NCI-H2227 (cell line): Measurements from ENCODE around the gene GATB.

Experiments
- DNase-seq: peaks from one replicate; lab custom pipeline; 2025; ENCODE audit not compliant: unreplicated experiment; lab: John Stamatoyannopoulos, UW

GATB gene

DNA sequence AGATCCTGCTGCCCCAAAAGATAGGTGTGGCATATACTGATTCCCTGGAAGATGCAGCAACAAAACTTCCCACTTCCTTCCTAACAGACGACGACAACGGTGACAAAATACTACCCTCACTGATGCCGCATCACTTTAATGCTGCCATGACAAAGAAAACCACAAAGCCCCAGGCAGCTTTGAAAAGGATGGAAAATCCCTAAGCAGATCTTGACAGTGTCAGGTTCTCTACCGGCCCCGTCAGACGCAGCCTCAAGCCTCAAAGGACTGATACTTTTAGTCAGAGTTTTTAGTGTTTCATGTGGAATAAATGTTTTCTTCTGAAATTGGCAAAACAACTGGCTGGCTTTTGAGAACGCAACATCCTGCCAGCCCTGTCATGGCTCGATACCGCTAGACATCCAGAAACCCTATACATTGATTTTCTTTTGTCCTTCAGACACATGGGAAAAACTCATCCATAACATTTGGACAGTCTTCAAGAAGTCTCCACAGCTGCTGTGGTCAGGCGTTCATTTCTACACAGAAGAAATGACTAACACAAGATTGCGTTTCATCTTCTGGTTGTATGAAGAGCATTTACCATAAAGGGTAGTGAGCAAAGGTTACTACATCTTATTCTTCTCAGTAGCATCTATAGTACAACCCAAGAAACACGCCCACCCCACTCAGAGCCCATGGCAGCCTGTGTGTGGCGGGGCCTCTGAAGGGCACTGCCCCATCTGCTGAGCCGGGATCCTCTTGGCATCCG, 60.1 kb downstream of the GATB start:
- DNase-seq = no peak

DNA sequence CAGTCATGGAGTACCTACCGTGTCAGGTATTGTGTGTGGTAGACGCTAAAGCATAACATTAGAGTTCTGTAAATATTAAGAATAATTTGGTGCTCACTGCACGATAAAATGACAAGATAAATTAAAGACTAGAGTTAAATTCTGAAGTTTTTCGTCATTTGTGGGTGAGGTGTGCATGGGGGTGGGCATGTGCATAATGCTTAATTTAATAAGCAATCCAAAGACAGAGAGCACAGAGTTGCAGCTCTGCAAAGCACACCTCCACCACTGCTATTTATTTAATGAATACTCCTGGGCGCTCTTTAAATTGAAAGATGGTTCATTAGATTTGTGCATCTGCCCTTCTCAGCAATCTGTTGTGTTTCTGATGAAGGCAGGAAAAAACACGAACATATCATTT, 62.6 kb downstream of the GATB start:
- no peak for DNase-seq

DNA sequence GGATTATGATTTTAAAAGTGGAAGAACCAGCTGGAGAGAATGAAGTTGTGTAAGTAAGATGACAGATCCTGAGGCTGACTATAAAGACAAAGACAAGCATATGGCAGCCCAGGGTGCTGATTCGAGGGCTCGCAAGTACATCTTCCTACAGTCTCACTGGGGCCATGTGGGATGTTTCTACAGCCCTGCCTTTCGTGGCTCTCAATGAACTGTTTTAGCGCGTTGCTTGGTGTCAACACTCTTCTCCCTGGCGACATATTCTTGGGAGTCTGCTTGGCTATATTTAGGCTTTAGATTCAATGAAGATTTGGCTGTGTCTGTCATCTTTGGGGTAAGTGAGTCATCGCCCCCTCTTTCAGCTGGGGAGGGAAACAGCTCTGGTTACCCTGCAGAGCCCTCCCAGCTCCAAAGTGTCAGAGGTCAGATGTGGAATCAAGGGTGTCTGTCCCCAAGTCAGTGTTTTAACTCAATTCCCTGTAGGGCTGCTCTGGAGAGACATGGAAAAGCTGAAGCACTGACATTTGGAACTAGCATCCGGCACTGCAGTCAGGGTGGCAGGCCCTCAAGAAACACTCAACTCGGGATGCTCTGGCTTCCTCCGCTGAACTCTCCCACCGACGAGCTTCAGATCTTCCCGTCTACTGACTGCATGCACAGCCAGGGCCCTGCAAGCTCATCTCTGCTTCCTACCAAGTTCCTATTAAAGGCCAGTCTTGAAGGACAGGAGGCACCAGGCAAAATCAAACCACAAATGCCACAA, 65.7 kb downstream of the GATB start:
- DNase-seq = no peak

DNA sequence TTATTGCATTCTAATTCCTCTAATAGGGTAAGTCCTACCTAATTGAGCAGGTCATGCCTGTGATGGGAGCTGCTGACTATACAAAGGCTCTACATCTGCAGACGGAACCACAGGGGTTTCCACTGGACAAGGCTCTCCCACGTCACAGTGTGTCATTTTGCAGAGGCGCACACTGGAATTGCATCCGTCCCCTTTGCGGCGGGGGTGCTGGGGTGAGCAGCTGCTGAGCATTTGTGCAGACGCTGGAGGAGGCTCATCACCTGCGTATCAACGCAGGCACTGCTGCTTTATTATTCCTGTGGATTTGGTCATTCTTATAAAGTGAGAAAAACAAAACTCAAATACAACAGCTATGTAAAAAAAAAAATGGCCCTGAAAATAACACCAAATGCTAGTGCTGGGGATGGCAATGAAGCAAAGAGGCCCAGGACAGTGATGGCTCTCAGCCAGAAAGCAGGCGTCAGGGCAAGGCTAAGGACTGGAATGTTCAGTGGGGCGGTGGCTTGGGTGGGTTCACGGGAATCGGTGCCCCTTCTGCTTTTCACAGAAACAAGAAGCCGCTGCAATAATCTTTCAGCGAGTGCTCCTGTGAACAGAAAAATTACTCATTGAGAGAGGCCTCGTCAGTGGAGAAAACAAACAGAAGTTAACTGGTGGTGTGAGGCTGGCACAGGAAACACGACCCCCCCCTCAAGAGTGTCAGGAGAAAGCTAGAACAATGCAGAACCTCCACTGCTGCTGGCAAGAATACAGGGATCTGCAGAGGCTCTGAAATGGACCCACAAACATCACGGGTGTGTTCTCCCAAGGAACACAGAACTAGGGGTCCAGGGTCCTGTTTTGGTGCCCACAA, 67.8 kb downstream of the GATB start:
- DNase-seq = peak; percentile 55

DNA sequence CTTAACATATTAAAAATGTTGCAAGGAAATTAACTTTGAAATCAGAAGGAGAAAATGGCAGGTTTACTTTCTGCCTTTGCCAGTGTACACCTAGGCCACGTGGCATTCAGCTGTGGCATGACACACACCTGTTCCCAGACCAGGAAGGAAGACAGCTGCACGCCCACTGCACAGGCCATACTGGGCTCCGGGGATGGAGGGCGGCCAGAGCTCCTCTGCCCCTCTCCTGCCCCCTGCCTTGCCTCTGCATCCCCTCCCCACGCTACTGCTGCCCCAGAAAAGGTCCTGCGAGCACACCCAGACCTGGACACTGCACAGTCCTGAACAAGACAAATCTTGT, 68.4 kb downstream of the GATB start:
- no peak for DNase-seq

DNA sequence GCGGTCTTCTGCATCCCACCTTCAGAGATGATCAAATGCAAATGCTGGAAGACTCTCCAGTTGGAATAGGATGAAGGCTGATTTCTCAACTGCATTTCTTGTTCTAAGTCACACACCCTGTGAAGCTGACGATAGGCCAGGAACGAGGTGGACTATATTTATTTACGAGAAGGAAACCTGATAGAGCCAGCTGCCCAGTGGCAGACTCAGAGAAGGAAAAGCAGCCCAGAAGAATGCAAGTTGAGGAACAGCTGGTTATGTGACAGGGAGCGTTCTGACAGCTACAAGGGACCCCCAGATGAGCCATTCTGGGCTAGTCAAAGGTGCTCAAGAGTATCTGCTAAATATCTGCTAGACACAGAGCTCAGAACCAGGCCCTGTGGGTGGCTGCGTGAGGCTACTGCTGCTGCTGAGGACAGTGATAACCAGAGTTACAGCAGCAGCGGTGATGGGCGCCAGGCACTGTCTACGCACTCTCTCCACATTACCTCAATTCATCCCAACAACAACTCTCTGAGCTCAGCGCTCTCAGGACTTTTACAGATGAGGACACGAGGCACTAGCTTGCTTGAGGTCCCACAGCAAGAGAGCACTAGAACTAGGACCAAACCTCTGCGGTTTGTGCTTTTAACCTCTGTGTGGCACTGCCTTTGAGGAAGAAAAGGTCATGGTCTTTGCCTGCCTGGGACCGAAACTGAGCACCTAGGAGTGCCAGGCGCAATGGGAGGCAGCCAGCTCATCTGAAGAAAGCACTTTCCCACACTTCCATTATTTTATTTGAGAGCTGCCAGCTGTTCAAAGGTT, 69.0 kb downstream of the GATB start:
- no peak for DNase-seq

DNA sequence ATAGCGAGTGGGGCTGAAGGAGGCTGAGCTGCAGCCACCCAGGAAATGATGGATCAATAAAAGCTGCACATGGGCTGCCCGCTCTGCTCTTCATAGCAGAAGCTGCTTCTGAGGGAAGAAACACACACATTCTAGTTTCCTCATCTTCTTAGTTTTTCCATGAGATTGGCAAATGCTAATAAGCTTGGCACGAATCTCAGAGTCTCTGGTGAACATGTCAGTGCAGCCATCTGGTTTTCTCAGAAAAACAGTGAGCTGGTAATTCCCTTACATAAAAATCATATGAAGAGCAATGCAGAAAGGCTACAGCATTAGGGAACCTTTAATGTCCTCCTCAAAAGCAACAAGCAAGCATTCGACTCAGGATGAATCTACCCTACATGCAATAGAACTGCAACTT, 69.9 kb downstream of the GATB start:
- DNase-seq = no peak

DNA sequence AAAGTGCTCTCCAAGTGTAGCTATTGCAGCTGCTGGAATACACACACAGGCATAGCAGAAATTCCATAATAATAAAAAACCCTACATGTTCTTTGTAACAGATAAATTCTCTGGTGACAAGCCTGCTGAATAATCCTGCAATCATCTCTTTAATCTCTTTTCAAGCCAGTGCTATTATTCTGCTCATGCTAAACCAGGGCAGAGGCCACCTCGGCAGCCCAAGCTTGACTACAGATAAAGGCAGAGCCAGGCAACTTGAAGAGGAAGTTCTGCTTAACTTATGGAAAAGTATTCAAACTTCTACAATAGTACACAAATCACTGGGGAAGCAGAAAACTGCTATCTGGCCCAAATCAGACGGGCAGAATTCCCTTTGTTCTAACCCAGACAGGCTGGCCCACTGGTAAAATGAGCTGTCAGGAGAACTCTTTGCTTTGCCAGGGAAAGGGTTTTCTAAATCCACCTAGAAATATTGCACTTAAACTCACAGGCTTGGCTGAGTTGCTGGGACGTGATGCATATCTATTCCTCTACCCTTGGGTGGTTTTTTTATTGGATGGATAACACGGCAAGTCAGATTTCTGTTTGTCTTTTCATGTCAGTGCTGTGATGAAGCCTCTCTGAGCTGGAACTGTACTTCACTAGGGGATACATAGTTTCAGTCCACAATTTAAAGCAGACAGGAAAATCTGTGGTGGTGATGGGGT, 70.5 kb downstream of the GATB start:
- DNase-seq = no peak

DNA sequence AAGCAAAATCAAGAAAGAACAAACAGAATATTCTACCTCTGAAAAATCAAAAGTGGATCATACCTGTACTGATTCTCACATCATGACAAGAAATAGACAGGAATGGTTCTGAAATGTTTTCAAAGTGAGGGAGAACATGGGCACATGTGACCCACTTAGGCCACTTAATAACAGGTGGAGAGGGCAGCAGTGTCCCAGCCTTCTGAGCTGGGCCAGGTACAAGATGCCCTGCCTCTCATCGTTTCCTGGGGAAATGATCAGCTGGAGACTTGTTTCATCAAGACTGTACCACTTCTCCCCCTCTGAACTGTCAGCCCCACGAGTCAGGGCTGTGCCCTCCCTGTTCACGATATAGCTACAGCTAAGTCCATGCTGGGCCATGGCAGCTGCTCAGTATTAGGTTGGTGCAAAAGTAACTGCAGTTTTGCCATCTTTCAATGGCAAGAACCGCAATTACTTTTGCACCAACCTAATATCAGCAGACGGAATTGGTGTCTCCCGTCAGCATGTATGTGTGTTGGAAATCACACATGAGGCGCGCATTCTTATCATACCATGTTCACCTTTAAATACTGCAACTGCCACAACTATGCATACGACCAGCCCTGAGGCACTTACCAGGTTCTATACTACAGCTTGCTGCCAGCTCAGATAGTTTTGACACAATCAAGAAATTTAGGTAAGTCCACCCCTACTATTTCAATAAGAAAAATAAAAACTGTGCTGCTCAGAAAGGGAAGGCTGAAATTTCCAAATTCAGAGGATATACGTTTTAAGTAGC, 71.4 kb downstream of the GATB start:
- no peak for DNase-seq

DNA sequence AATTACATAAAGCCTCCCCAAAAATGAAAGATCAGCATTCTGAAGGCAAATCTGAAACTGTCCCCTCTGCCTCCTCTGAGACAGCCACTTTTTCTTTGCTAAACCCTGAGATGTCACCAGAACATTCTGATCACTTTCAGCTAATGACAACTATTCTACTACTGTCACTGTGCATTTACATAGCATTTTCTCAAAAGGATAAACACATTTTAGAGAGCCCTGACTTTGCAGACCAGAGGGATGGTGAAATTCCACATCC, 72.1 kb downstream of the GATB start:
- DNase-seq = no peak

DNA sequence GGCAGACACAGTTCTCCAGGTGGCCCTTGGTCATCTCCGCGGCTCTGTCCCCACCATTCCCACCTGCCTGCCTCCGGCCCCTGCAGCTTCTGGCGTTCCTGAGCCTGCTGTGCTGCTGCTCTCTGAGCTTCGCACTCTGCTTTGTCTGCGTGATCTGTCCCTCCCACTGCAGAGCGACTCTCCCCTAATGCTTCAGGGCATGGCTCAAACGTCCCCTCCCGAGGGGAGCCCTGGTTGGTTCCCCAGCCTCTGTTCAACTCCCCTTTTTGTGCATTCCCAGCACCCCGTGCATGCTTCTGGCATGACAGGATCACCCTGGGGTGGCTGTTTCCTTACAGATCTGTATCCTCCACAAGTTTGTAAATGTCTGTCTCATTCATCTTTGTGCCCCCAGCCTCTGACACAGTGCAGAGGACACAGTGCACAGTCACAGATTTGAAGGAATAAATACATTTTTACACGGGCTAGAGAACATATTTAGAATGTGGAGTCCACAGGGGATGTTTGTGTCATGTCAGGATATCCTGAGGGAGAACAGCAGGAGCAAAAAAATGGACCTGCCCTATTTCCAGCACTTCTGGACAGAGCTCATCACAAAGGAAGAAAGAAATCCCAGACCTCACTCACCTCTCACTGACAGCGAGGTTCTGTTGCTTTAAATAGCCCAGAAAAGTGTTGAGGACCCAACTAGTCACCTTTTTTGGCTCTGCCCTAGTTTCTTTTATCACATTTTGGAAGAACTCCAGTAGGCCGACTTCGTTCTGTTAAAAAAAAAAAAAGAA, 72.6 kb downstream of the GATB start:
- no peak for DNase-seq

DNA sequence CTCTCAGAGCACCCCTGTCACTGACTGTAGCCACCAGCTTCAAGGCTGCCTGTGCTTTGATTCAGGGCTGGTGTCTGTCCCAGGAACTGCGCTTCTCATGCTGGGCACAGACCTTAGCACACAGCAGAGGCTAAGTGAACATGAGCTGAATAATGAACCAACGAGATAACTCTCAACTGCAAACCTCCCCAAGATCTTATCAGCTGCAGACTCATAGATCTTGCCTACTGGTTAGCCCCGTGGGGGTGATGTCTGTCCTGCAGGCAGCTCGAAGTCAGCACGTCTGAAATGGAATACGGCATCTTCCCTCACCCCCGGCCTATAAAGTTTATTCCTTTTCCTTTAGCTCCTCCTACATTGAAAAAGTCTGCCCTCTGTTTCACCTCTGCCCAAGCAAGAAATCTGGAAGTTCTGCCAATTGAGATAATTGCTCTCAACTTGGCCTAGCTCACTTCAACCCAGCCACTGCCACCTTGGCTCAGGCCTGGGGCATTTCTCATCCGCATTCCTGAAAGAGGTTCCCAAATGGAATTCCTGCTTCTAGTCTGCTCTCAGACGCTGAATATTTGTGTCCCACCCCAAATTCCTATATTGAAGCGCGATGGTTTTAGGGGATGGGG, 73.7 kb downstream of the GATB start:
- DNase-seq = no peak

DNA sequence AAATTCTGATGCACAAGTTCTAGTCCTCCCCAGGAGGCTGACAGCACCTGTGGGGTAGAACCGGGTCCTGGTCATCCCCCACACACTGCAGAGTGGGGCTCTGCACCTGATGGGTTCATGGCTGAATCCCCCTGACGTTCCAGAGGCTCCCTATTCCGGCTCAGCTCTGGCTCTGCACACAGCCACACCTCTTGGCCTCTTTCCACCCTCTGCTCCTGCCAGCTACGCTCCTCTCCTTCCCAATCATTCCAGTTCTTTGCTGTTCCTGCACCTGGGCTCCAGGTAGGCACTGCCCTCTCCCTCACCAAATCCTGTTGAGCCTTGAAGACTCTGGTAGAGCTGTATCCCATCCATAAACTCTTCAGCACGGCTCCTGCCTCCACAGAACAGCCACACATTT, 75.5 kb downstream of the GATB start:
- no peak for DNase-seq

DNA sequence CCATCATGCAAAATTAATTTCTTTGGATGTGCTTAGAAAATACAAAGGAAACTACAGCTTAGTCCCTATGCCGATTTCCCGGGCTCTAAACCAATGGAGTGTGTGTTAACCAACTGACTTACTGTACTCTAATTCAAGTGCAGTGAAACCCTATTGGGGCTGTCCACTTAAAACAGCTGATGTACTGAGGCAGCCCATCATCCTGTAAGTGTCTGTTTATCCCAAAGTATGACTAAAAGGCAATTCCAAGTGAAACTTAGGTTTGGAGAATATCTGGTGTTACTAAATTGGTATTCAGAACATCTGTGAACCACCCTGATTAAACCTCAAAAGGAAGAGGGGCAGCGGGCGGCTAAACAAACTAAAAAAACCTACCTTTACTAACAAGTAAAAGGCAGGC, 79.7 kb downstream of the GATB start:
- no peak for DNase-seq

DNA sequence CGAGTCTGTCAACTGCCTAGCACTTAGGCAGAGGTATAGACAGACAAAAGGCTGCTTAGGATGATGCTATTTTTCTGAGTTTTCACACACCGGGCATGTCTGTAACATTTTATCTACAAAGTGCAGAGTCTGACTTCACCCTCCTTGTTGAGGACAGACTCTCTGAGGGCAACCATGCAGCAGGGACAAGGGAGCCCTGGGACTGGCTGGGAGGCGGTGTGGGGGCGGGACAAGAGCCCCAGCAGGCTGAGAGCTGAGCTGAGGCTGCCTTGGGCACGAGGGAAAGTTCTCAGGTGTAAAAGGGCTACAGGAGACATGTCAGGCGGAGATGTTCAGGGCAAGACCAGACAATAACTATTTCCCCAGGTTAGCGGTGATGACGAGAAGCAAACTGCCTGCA, 81.6 kb downstream of the GATB start:
- DNase-seq = no peak

DNA sequence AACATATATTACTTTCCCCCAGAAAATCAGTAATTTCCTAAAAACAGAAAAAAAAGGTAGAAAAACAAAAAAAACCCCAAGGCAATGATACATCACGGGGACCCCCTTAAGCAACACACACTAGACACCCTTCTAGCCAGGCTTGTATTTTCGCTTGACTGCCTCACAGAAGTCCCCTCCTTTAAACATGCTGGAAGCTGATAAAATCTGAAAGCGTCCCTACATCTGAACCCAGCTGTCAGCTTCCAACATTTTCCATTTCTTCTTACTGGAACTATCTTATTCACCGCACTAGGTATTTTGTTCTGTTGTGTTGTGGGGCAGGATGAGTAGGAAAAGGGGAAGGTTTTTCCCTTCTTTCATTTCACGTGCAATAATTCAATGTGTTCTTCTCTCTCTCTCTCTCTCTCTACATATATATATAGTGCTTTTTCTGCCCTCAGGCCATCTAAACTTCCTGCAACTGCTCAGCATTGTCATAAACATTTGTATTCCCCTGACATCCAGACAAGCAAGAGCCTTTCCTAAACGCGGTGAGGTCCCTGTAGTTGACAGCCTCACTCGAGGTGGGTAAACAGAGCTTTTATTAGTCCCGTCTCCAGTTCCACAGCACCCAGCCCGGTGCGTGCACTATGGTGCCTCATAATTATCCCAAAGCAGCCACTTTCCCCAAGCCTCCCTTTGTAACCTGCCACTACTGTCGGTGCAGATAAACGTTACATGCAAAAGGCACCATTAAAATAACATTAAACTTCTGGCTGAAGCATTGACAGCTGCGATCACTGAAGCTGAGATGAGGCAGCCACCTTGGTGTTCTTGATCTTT, 82.5 kb downstream of the GATB start:
- peak; percentile 9 for DNase-seq

DNA sequence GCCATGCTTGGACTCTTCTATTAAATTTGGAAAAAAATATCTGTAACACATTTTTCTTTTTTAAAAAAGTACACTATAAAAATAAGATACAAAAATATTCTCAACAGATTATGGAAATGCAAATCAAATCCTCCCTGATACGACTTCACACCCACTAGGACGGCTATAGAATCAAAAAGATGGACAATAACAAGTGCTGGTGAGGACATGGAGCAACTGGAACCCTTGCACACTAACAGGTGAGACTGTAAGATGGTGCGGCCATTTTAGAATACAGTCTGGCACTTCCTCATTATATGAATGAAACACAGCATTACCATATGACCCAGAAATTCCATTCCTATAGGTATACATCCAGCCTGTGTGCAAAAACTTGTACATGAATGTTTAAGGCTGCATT, 83.6 kb downstream of the GATB start:
- DNase-seq = no peak

DNA sequence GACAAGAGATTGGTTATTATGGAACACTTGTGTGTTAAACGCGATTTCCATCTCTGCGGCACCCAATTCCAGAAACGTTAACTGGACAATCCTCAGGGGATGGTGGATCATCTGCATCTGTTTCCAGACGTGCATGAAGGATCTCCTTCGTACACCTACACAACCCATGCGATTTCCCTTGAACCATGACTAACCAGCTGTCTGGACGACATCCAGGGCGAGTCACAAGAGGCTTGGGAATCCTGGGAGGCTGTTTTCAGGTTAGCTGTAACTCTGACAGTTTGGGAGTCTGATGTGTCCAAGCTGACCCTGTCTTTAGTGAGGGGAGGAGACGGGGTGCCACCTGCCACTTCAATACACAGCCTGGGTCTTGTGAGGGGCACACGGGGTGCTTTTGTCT, 84.5 kb downstream of the GATB start:
- no peak for DNase-seq
